ENCODE data around the gene SLC33A1.
A peak's percentile ranks its signal among the peaks of the same experiment; 100 is the strongest.

SLC33A1 gene

DNA sequence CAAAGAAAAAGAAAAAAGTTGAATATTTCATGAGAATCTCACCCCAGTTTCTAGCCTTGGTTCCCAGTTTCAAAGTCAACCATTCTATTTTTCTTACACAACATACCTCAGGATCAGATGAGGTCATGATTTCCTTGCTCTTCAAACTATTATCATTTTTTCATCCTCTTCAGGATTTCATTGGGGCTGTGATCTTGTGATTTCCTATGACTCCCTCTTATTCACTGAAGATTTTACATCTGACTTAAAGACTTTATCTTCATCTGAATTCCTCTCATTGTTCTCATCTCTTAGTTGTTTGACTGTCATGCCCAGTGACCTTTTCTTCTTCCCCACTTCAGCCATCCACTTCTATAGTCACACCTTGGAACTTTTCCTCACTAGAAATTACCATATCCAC, 45.0 kb downstream of the SLC33A1 start:
- in situ Hi-C loops (cut with MboI; ENCODE audit: low sequenced_read_pairs, unreplicated experiment): no loop called here
- TF ChIP-seq, protein P1, sequence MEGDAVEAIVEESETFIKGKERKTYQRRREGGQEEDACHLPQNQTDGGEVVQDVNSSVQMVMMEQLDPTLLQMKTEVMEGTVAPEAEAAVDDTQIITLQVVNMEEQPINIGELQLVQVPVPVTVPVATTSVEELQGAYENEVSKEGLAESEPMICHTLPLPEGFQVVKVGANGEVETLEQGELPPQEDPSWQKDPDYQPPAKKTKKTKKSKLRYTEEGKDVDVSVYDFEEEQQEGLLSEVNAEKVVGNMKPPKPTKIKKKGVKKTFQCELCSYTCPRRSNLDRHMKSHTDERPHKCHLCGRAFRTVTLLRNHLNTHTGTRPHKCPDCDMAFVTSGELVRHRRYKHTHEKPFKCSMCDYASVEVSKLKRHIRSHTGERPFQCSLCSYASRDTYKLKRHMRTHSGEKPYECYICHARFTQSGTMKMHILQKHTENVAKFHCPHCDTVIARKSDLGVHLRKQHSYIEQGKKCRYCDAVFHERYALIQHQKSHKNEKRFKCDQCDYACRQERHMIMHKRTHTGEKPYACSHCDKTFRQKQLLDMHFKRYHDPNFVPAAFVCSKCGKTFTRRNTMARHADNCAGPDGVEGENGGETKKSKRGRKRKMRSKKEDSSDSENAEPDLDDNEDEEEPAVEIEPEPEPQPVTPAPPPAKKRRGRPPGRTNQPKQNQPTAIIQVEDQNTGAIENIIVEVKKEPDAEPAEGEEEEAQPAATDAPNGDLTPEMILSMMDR (IDR thresholded peaks at IDR 0.05; ENCODE audit: borderline replicate concordance, control extremely low read depth, extremely low read depth, insufficient read depth, missing control alignments): no peak
- no peak for DNase-seq (ENCODE audit: low spot score)

DNA sequence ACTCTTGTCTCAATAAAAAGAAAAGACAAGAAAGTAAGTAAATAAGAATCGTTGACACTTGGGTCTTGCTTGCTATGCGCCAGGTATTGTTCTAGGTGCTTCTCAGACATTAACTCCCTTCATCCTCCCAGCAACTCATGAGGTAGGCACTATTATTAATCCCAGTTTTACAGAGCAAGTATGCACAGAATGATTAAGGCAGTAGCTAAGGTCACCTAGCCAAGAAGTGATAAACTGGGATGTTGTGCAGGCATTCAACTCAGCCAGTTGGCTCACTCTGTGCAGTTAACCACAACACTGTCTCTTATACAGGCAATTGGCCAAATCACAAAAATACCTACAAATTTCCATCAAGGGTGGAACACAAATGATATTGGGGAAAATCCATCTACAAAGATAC, 46.4 kb downstream of the SLC33A1 start:
- TF ChIP-seq, protein P1 (IDR thresholded peaks at IDR 0.05; ENCODE audit: borderline replicate concordance, control extremely low read depth, extremely low read depth, insufficient read depth, missing control alignments): no peak
- in situ Hi-C loops (cut with MboI; ENCODE audit: low sequenced_read_pairs, unreplicated experiment): no loop called here
- DNase-seq (ENCODE audit: low spot score): no peak

DNA sequence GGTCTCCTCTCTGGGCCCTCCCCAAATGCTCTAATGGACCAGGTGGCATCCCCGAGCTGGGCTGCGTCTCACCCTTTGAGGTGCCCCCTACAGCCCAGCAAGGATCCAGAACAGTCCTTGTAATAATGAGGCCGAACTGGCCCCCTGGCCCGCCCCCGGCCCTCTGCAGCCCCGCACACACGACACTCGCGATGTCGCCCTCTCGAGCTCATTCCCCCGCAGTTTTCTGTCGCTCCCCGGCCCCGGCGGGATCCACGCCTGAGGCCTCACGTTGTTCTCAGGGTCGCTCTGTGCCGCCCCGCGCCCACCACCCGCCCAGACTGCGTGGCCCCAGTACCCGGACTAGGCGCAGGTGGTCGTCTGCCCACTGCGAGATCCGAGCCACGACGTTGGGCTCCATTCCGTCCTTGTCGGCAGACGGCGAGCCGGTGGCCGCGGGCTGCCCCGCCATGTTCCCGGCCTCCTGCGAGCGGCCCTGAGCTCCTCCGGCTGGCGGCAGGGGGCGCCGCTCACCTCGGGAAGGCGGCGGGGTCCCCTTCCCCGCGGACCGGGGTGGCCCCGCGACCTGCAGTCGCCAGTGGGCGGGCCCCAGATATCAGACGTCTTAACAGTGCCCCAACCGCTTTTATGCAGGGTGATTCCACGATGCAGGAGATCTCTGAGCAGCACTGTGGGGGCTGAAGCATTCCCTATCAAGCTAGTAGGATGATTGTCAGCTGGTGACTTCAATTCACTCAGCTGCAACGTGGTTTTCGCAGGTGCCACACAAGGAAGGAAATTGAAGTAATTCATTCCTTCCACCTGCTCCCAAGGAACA, 48.2 kb downstream of the SLC33A1 start, which contains the start of gene C3orf33:
C3orf33 (minus strand) TSS at position 477 of the 817 bp plus-strand sequence; CDS start at position 451, 26 bp downstream.
- TF ChIP-seq, protein P1 (IDR thresholded peaks at IDR 0.05; ENCODE audit: borderline replicate concordance, control extremely low read depth, extremely low read depth, insufficient read depth, missing control alignments): peak; percentile 97
- DNase-seq (ENCODE audit: low spot score): peak; percentile 94
- in situ Hi-C loops (cut with MboI; ENCODE audit: low sequenced_read_pairs, unreplicated experiment): no loop called here

DNA sequence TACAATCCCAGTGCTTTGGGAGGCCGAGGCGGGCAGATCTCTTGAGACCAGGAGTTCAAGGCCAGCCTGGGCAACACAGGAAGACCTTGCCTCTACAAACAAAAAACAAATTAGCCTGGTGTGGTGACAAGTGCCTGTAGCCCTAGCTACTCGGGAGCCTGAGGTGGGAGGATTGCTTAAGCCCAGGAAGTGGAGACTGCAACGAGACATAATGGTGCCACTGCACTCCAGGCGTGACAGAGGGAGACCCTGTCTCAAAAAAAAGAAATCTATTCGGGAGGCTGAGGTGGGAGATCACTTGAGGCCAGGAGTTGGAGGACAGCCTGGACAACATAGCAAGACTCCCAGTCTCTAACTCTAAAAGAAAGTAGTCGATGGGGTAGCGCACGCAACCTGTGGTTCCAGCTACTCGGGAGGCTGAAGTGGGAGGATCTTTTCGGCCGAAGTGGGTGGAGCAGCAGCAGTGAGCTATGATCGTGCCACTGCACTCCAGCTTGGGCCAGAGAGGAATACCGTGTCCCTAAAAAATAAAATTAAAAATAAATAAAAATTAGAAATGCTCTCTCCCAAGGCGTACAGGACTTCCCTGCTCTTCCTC, 48.9 kb downstream of the SLC33A1 start:
- in situ Hi-C loops (cut with MboI; ENCODE audit: low sequenced_read_pairs, unreplicated experiment): no loop called here
- TF ChIP-seq, protein P1 (IDR thresholded peaks at IDR 0.05; ENCODE audit: borderline replicate concordance, control extremely low read depth, extremely low read depth, insufficient read depth, missing control alignments): no peak
- DNase-seq (ENCODE audit: low spot score): no peak

DNA sequence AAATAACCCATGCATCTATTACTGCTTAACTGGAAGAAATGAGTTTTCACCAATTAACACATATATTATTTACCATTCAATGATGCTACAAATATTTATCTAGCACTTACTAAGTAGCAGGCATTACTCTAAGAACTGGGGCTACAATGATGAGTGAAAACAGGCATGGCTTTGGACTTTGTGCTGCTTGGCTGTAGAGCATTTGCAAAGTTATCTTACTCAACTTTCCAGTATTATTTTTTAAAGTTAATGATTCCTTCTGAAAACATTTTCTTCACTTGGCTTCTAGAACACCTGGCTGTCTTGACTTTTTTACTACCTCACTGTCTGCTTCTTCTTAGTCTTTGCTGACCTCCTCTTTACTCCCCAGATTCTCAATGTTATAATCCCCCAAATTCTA, 49.9 kb downstream of the SLC33A1 start:
- in situ Hi-C loops (cut with MboI; ENCODE audit: low sequenced_read_pairs, unreplicated experiment): no loop called here
- TF ChIP-seq, protein P1 (IDR thresholded peaks at IDR 0.05; ENCODE audit: borderline replicate concordance, control extremely low read depth, extremely low read depth, insufficient read depth, missing control alignments): no peak

DNA sequence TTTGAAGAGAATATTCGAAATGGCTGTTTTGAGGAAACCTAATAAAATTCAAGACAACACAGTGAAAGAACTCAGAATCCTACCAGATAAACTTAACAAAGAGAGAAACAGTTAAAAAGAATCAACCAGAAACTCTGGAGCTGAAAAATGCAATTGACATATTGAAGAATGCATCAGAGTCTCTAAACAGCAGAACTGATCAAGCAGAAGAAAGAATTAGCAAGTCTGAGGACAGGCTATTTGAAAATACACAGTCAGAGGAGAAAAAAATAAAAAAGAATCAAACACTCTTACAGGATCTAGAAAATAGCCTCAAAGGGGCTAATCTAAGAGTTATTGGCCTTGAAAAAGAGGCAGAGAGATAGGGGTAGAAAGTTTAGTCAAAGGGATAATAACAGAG, 61.7 kb downstream of the SLC33A1 start:
- in situ Hi-C loops (cut with MboI; ENCODE audit: low sequenced_read_pairs, unreplicated experiment): no loop called here
- TF ChIP-seq, protein P1 (IDR thresholded peaks at IDR 0.05; ENCODE audit: borderline replicate concordance, control extremely low read depth, extremely low read depth, insufficient read depth, missing control alignments): no peak
- DNase-seq (ENCODE audit: low spot score): no peak

More for the DNA sequence above, 49.9 kb downstream of the SLC33A1 start:
- no peak for DNase-seq (ENCODE audit: low spot score)

All from GM13976 (cell line).